Activated B cell treated with CpG ODN at 0.5 μM for 24 hours (primary cell): Measurements from ENCODE around the gene B4GAT1. TPM values are rescaled to one million over a fixed set of nuclear protein-coding genes. Genes with fewer than 3 reads are reported as not detected.
"Not testable (repeated sequence)": the region's sequence is repeated elsewhere in the genome, so short reads cannot be mapped to it uniquely, and the experiment has no call there.

Experiments
- ATAC-seq: fragments of 200-7000 bp; cut with Tn5 transposase; one replicate; pipeline ENCODE4 v1.10.0; 2021; ENCODE audit warnings: low read depth, mild to moderate bottlenecking, moderate library complexity
- CTCF ChIA-PET: fragments of 350-600 bp; sonication (Branson Sonifier 250); formaldehyde crosslinking; loops from one replicate; lab custom pipeline; 2021; ENCODE audit warnings: antibody characterized with exemption; lab: Charles Lee
- POLR2A ChIA-PET: fragments of 350-600 bp; sonication (Branson Sonifier 250); formaldehyde crosslinking; loops from one replicate; lab custom pipeline; 2021; ENCODE audit warnings: antibody characterized with exemption; lab: Charles Lee
- DNase-seq: peaks from one replicate; pipeline ENCODE4 v3.0.0; 2022
- H3K27ac Mint-ChIP-seq: one replicate; pipeline ENCODE4 v1.8.0; 2020; ENCODE audit warnings: mixed read lengths
- H3K27me3 Mint-ChIP-seq: one replicate; pipeline ENCODE4 v1.8.0; 2021; ENCODE audit warnings: mixed read lengths
- H3K36me3 Mint-ChIP-seq: one replicate; pipeline ENCODE4 v1.8.0; 2021; ENCODE audit warnings: low read depth, mixed read lengths
- H3K4me1 Mint-ChIP-seq: one replicate; pipeline ENCODE4 v1.8.0; 2021; ENCODE audit warnings: mixed read lengths
- H3K4me3 Mint-ChIP-seq: one replicate; pipeline ENCODE4 v1.8.0; 2020; ENCODE audit warnings: mild to moderate bottlenecking, mixed read lengths
- H3K9me3 Mint-ChIP-seq: one replicate; pipeline ENCODE4 v1.8.0; 2020; ENCODE audit warnings: mixed read lengths
- intact Hi-C: fragments of 100-400 bp; cut with micrococcal nuclease; formaldehyde crosslinking; loops from one replicate; pipeline ENCODE4 v1.15.1; 2024
- total RNA-seq: library from RNA; stranded (reverse); gene quantifications from 2 replicates; pipeline ENCODE4 v1.2.3, GENCODE V29; 2022
- TF ChIP-seq, protein P1 (sequence below): fragments of 200-600 bp; IDR thresholded peaks from one replicate; pipeline ENCODE4 v1.8.0; 2022; ENCODE audit warnings: antibody characterized with exemption, mild to moderate bottlenecking

The B4GAT1 gene
- total RNA-seq, 1 donor from 2014 or later, result 1.9 TPM

GRCh38 chr11:66313321-66314185 is 33.9 kb downstream of the B4GAT1 start:
- no peak for DNase-seq
- no peak for ATAC-seq
- H3K27ac Mint-ChIP-seq, result peak overlapping the region; percentile 97
- peaks cover 45% of the 10 kb centered on the region for H3K4me1 Mint-ChIP-seq
- no peaks in the 10 kb centered on the region for H3K9me3 Mint-ChIP-seq
- ChIA-PET POLR2A (interaction anchor here (0.5 to 3.3 kb wide), 24 partner anchors 11 to 1727 kb away, joined by 3 to 26 read pairs (median 6); partner anchors contain the start of genes BRMS1, CCDC85B, DPP3 and MRPL11), CTCF (interaction anchor here (0.6 to 5.1 kb wide), 8 partner anchors 18 to 485 kb away, joined by 3 to 67 read pairs (median 15); partner anchors contain the start of genes BRMS1, MRPL11 and YIF1A)
- intact Hi-C loops, result loop anchor here (2.0 kb wide), 1 partner anchor 363 kb away; the partner anchor contains the start of gene RBM4B
- TF ChIP-seq, protein P1, sequence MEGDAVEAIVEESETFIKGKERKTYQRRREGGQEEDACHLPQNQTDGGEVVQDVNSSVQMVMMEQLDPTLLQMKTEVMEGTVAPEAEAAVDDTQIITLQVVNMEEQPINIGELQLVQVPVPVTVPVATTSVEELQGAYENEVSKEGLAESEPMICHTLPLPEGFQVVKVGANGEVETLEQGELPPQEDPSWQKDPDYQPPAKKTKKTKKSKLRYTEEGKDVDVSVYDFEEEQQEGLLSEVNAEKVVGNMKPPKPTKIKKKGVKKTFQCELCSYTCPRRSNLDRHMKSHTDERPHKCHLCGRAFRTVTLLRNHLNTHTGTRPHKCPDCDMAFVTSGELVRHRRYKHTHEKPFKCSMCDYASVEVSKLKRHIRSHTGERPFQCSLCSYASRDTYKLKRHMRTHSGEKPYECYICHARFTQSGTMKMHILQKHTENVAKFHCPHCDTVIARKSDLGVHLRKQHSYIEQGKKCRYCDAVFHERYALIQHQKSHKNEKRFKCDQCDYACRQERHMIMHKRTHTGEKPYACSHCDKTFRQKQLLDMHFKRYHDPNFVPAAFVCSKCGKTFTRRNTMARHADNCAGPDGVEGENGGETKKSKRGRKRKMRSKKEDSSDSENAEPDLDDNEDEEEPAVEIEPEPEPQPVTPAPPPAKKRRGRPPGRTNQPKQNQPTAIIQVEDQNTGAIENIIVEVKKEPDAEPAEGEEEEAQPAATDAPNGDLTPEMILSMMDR, result no peak
- H3K4me3 Mint-ChIP-seq, result peak overlapping the region; percentile 93
- peaks cover 2% of the 10 kb centered on the region for H3K36me3 Mint-ChIP-seq
- H3K27me3 Mint-ChIP-seq, result no peaks in the 10 kb centered on the region

DNA sequence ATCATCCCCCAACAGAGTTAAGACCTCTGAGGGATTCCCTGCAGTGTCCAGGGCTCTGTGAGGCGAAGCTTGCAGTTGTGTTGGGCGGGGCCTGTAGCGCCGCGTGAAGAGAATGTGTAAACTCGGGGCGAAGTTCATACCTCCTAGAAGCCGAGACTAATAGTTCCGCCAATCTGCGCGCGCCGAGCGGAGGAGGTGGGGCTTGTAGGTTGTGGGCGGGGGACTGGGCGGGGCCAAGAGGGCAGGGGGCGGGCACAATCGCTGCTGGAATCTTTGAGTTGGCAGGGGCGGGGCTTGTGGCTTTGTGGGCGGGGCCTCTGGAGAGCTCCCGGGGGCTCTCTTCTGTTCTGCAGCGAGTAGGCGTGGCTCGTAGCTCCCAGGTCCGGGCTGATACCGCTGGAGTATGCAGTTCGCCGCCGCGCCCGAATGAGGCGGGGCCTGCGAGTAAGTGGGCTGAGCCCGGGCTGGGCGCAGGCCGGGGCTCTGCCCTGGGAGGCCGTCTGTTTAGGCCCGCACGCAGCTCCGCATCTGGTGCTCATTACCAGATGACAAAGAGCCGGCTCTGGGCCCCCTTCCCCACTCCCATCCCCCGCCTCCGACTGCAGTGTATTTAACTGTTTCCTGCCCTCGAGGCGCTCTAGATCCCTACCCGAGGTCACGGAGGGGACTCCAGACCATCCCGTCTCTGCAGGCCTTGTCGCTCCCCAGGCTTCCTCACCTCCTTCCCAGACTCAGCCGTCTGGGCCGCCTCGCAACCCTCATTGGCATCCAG is 34.7 kb downstream of the B4GAT1 start:
- POLR2A ChIA-PET, result interaction anchor here (0.5 to 3.3 kb wide), 34 partner anchors 12 to 1728 kb away, joined by 3 to 26 read pairs (median 4); partner anchors contain the start of genes BRMS1, CCDC85B, DPP3 and MRPL11
- ATAC-seq (peak; percentile 68), DNase-seq (peak; percentile 96)
- peak overlapping the region; percentile 97 for H3K27ac Mint-ChIP-seq
- no peaks in the 10 kb centered on the region for H3K9me3 Mint-ChIP-seq
- peaks cover 2% of the 10 kb centered on the region for H3K36me3 Mint-ChIP-seq
- H3K4me1 Mint-ChIP-seq, result peaks cover 37% of the 10 kb centered on the region
- H3K4me3 Mint-ChIP-seq, result peak overlapping the region; percentile 93
- TF ChIP-seq, protein P1, result no peak
- CTCF ChIA-PET, result interaction anchor here (0.6 to 5.1 kb wide), 14 partner anchors 10 to 365 kb away, joined by 3 to 67 read pairs (median 10); partner anchors contain the start of genes BRMS1, DPP3, MRPL11 and RBM4B
- intact Hi-C loops, result loop anchor here (1.0 to 2.0 kb wide), 12 partner anchors 16 to 531 kb away; partner anchors contain the start of genes BRMS1, CCDC87, CCS and DPP3
- H3K27me3 Mint-ChIP-seq, result no peaks in the 10 kb centered on the region

DNA sequence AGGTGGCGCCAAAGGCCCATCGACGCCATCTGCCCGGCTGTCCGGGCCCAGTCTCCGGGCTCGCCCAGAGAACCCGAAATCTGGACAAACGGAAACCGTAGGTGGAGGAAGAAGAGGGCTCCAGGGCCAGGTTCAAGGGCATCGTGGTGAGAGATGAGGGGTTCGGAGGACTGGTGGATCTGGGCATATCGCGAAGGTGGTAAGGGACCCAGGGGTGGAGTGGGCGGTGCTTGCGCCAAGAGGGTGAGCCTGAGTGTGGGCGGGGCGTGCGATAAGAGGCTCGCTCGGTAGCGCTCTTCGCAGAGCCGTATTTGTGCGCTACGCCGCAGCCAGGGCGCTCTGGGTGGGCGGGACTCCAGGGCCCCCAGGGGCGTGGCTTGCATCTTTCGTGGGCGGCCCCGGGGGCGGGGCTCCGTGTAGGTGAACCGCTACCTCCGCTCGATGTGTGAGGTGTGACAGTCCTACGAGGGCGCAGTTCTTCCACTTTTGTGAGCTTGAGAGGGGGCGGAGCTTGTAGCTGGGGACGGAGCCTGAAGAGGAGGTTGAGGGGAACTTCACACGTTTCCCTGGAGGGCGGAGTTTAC is 35.4 kb downstream of the B4GAT1 start:
- H3K27ac Mint-ChIP-seq, result peak overlapping the region; percentile 97
- H3K4me1 Mint-ChIP-seq, result peaks cover 30% of the 10 kb centered on the region
- H3K4me3 Mint-ChIP-seq, result peak overlapping the region; percentile 93
- H3K9me3 Mint-ChIP-seq, result no peaks in the 10 kb centered on the region
- ChIA-PET CTCF (interaction anchor here (0.6 to 5.1 kb wide), 21 partner anchors 9 to 438 kb away, joined by 3 to 67 read pairs (median 6); partner anchors contain the start of genes BRMS1, DPP3, MRPL11 and RBM4B), POLR2A (interaction anchor here (0.6 to 3.3 kb wide), 32 partner anchors 13 to 1729 kb away, joined by 3 to 26 read pairs (median 4); partner anchors contain the start of genes BRMS1, CCDC85B, DPP3 and MRPL11)
- peak; percentile 79 for ATAC-seq
- H3K36me3 Mint-ChIP-seq, result peaks cover 2% of the 10 kb centered on the region
- peak; percentile 98 for DNase-seq
- intact Hi-C loops, result loop anchor here (1.0 to 2.0 kb wide), 12 partner anchors 16 to 531 kb away; partner anchors contain the start of genes BRMS1, CCDC87, CCS and DPP3
- TF ChIP-seq, protein P1, result peak; percentile 95
- no peaks in the 10 kb centered on the region for H3K27me3 Mint-ChIP-seq

DNA sequence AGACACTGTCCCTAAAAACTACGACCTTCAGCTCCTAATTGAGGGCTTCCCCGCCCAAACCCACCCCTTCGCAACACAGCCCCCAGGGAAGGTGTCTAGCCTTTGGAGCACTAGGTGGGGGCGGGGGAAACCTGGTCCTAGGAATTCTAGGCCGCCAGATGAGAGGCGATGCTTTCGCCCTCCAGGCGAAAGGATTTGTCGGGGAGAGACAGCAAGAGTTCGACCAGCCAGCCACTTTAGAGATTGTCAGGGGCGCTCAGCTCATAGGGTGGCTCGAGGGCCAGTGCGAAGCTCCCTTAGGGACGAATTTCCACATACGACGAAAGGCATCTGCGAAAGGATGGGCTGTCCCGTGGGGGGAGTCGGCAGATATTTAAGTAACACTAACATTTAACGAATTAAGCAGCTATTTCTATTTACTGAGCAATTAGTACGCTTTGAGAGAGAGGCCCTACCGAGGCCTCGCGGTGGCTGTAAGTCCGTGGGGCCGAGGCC is 35.9 kb downstream of the B4GAT1 start:
- DNase-seq (no peak), ATAC-seq (peak; percentile 23)
- Mint-ChIP-seq H3K27me3 (no peaks in the 10 kb centered on the region), H3K4me3 (peak overlapping the region; percentile 93), H3K36me3 (peaks cover 2% of the 10 kb centered on the region), H3K27ac (peak overlapping the region; percentile 97), H3K9me3 (no peaks in the 10 kb centered on the region), H3K4me1 (peaks cover 29% of the 10 kb centered on the region)
- intact Hi-C loops, result no loop called here
- ChIA-PET CTCF (interaction anchor here (0.6 to 5.1 kb wide), 21 partner anchors 9 to 438 kb away, joined by 3 to 67 read pairs (median 6); partner anchors contain the start of genes BRMS1, DPP3, MRPL11 and RBM4B), POLR2A (interaction anchor here (0.6 to 3.3 kb wide), 18 partner anchors 13 to 697 kb away, joined by 3 to 26 read pairs (median 6); partner anchors contain the start of genes BRMS1, DPP3, RAB1B and RBM4B)
- TF ChIP-seq, protein P1, result no peak

GRCh38 chr11:66310803-66311440 is 36.5 kb downstream of the B4GAT1 start:
- DNase-seq, ATAC-seq, H3K9me3 Mint-ChIP-seq, H3K27ac Mint-ChIP-seq, H3K27me3 Mint-ChIP-seq, H3K4me3 Mint-ChIP-seq, intact Hi-C loops, H3K36me3 Mint-ChIP-seq: not testable (repeated sequence)
- ChIA-PET CTCF (interaction anchor here (0.6 to 5.1 kb wide), 20 partner anchors 11 to 437 kb away, joined by 3 to 67 read pairs (median 6); partner anchors contain the start of genes BRMS1, DPP3, MRPL11 and RBM4B), POLR2A (interaction anchor here (1.0 to 3.3 kb wide), 10 partner anchors 16 to 532 kb away, joined by 3 to 26 read pairs (median 6); partner anchors contain the start of genes RCE1, RIN1, SLC29A2 and YIF1A)
- peaks cover 27% of the 10 kb centered on the region for H3K4me1 Mint-ChIP-seq
